Stimulated activated CD4-positive, alpha-beta T cell treated with anti-CD3 and anti-CD28 coated beads, Interleukin-1b, Interleukin-23, amount 100 ng/mL, for 1 hour (primary cell): ENCODE results near the gene CANX.
"Not testable (repeated sequence)": the region's sequence is repeated elsewhere in the genome, so short reads cannot be mapped to it uniquely, and the experiment has no call there.

Experiments used
- DNase-seq, 2 donors: peaks; one replicate each; pipeline ENCODE4 v3.0.0-alpha.2; 2020; ENCODE audit warnings: low read depth in 2 of 2

Gene CANX

DNA sequence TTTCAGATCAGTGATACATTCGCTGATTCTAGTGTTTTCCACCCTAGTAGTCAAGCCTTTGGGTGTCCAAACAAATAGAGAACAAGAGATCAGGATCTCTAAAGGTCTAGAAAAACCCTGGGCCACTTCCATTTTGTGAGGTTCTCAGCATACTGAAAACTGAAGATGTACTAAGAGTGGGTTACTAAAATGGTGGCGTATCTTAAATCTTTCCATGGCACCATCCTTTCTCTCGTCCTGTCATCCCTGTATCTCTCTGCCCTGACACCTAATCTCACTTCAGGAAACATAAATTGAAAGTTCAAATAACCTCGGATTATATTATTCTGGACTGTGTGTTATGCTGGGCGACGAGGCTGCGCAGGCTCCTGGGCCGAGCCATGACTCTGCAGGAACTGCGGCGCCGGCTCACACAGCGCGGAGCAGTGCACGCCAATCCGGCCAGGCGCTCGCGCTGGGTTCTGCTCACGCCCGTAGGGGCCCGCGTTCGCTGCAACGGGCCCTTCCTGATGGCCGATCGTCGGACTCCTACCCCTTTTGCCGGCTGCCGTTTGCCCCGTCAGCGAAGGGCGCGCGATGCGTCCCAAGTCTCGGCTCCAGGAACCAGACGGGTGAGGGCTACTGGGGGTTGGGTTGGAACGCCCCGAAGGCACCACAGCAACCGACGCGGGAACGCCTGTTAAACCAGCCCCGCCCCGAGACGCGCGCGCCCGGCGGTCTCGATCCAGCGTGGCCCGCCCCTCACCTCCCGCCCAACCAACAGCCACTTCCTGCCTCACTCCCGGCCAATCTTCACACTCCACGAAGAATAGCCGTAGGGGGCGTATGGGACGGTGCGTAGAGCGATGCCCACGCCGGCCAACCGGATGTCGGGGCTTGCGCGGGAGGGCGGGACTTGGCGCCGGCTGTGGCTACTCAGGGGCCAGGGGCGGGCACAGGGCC is 503 bp upstream of the CANX start:
- peak; percentile 94 to 96 for DNase-seq

DNA sequence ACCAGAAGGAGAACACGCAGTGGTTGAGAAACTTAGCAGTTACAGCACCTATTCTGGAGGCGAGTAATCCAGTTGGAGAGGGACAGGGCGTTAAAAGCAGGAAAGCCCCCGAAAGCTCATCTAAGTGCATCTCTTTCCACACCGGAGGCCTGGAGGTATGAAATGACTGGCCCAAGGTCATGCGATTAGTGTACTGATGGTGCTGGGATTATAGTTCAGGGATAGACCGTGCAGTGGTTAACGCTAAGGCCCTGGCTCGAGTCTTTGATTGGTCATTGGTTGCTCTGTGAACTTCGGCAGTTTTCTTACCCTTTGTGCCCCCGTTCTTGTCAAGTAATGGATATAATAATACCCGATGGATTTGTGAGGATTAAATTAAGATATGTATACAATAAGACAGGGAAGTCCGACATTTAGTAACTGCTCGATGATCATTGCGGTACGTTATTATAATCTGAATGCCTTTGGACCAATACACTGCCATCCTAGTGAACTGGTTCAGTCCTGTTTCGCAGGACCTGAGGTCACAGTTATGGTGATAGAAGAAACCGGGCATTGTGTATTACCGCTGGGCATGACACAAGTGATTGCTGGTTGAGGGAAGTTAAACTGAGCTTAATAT is 960 bp downstream of the CANX start:
- DNase-seq: no peak

- no peak for DNase-seq
Measured at GRCh38 chr5:179700401-179700918, 1.7 kb downstream of the CANX start.

- no peak for DNase-seq
Measured at GRCh38 chr5:179716286-179716685, 17.5 kb downstream of the CANX start.

DNA sequence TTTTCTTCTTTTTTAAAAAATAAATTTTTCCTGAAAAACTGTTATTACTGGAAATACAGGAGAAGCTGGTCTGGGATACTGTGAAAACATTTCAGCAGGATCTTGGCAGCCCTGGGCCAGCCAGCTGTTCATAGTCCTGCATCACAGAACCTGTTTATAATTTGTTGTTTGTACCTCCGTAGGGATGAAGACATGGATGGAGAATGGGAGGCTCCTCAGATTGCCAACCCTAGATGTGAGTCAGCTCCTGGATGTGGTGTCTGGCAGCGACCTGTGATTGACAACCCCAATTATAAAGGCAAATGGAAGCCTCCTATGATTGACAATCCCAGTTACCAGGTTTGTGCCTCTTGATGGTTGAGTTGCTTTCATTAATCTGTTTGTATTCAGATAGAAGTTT is 21.5 kb downstream of the CANX start:
- no peak for DNase-seq

DNA sequence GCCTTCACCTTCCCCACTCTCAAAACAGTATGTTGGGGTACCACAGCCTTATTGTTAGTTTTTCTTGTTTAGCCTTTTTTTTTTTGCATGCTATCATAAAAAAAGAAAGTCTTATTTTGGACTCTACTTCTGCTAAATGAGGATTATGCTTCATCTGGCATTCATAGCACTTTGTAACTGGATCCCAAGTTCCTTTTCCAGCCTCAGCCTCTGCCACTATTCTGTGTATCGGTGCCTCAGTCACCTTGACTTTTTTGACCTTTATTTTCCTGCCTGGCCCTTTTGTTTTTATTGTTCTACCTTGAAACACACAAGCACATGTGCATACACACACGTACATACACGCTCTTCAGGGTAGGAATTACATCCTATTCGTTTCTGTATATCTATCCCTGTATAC is 25.4 kb downstream of the CANX start:
- DNase-seq: no peak

DNA sequence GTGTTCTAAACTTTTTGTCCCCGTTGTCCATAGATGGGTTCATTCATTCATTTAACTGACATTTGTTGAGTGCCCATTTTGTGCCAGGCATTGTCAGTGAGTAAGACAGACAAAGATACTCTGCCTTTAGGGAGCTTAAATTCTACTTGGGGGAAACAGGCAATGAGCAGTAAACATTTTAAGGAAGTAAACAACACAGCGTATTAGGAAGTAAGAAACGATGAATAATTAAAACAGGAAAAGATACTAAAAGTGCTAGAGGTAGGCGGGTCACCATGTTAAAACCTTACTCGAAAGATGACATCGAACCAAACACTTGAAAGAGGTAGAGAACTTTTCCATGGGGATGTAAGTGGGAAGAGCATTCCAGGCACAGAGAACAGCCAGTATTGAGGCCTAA is 28.3 kb downstream of the CANX start:
- no peak for DNase-seq

GRCh38 chr5:179729303-179729702 is 30.5 kb downstream of the CANX start:
- no peak for DNase-seq

- no peak for DNase-seq
Measured at GRCh38 chr5:179729727-179730126, 31.0 kb downstream of the CANX start.

- no peak for DNase-seq
Measured at GRCh38 chr5:179730356-179730755, 31.6 kb downstream of the CANX start.

DNA sequence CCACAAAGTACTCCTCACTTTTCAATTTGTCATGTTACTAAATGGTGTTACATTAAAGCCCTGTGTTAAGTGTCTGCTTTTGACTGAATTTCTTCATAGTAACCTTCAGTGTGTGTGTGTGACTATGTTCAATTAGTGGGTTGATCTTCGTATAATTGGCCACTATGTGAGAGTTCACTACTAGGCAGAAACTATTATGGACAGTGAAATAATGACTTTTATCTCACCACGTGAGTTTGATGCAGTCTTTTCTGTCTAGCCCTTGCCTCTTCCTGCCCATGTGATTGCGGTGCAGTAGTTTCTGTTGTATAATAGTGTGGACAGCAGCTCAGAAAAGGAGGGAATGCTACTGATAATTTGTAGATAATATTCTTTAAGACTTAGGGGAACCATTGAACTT is 32.1 kb downstream of the CANX start:
- no peak for DNase-seq

GRCh38 chr5:179731791-179732411 is 33.1 kb downstream of the CANX start:
- DNase-seq: no peak

DNA sequence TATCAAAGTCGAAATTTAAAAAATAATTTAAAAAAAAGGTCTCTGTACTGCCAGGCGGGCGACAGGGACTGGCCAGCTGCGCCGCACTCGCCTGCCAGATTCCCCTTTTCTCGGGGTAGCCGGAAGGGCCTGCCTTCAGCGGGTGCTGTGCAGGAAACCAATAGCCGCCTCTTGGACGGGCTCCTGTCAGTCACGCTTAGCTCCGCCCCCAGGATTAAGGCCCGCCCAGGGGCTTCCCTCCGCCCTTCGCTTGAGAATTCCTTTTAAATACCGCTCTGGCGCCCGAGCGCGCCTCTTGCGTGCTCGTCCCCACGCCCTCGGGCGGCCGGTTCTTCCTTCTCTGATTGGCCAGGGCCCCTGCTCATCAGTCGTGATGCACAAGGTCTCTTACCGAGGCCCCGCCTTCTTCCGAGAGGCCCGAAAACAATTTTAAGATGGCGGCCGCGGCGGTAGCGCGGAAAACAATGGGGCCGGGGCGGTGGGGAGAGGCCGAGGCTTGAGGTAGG is 33.7 kb downstream of the CANX start, which contains the start of gene MAML1:
MAML1 (plus strand) TSS at position 411 of the 506 bp plus-strand sequence. CDS start 291 bp downstream, outside the sequence.
- DNase-seq: peak; percentile 97

- DNase-seq: peak in 1 of 2 donors; percentile 10
Measured at GRCh38 chr5:179732918-179733771, 34.4 kb downstream of the CANX start.

DNA sequence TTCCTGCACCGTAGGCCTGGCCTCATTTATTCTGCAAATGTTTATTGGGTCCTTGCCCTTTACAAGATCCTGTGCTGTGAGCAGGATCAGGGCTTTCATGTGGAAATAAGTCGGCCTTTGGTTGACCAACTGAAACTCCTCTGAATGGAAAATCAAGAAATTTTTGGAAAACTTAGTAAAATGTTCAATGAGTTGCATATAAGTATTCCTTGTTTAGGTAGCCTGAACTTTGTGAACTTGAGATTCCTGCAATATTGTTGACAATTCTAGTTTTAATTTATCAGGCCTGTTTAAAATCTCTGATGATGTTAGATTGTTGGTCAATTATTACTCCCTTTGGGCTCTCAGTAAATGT is 35.0 kb downstream of the CANX start:
- DNase-seq: no peak

DNA sequence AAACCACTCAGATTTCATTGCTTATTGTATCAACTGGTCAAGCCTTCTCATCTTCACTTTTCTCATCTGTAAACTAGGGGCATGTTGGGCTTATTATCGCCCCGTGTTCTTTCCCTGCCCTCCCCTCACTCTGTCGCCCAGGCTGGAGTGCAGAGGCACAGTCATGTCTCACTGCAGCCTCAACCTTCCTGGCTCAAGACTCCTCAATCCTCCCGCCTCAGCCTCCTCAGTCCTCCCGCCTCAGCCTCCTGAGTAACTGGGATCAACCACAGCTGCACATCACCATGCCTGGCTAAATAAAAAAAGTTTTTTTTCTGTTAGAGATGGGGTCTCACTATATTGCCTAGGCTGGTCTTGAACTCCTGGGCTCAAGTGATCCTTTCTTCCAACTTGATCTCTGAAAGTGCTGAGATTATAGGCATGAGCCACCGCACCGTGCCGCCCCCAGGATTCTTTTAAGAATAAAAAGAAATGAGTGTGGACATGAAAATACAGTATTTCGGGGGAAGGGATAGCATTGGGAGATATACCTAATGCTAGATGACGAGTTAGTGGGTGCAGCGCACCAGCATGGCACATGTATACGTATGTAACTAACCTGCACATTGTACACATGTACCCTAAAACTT is 35.9 kb downstream of the CANX start:
- no peak for DNase-seq

GRCh38 chr5:179738742-179739141 is 40.0 kb downstream of the CANX start:
- DNase-seq: no peak

- not testable (repeated sequence) for DNase-seq
Measured at GRCh38 chr5:179744106-179744505, 45.3 kb downstream of the CANX start.

DNA sequence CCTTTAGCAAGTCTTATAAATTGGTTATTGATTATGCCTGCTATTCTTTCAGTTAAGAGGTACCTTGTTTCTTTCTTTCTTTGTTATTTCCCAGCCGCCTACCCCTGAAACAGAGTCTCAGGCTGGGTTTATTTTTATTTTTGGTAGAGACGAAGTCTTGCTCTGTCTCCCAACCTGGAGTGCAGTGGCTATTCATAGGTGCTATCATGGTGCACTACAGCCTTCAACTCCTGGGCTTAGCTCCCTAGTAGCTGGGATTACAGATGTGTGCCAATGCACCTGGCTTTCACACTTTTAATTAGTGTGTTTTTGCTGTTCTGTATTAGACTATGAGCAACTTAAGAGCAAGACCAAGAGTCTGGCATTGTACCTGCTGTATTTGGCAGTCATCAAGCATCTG is 48.1 kb downstream of the CANX start:
- no peak for DNase-seq

DNA sequence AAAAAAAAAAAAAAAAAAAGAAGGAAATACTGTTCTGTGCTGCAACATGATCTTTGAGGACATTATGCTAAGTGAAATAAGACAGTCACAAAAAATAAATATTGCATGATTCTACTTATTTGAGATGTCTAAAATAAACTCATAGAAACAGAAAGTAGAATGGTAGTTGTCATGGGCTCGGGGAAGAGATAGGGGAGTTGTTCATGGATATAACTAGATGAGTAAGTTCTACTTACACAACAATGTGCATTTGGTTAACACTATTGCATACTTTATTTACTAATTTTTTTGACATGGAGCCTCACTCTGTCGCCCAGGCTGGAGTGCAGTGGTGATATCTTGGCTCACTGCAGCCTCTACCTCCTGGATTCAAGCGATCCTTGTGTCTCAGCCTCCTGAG is 49.0 kb downstream of the CANX start:
- DNase-seq: no peak
